Ramos (cell line): Measurements from ENCODE around the gene CCDC6.
"Not testable (repeated sequence)": the region's sequence is repeated elsewhere in the genome, so short reads cannot be mapped to it uniquely, and the experiment has no call there.

Experiments
- in situ Hi-C: fragments of 300-500 bp; cut with MboI; formaldehyde crosslinking; loops from one replicate; pipeline ENCODE4 v1.14.3; 2022; ENCODE audit warnings: low sequenced_read_pairs; ENCODE audit not compliant: unreplicated experiment

The CCDC6 gene

DNA sequence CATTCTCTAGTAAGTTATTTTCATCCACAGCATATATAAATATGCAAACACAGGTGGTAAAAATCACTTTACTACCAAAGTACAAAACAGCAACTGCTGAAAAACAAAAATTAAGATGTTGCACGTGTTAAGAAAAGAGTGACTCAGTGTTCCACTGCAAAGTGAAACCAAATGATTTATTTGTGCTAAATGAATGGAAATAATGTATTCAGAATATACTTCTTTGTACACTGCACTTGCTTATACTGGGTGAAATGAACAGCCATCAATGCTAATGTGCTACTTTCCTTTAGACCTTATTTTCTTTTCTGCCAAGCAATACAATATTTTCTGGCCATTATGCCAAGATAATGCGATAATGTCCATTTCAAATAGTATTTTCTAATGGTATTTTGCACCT lies 114.8 kb downstream of the CCDC6 start:
- in situ Hi-C loops: no loop called here

DNA sequence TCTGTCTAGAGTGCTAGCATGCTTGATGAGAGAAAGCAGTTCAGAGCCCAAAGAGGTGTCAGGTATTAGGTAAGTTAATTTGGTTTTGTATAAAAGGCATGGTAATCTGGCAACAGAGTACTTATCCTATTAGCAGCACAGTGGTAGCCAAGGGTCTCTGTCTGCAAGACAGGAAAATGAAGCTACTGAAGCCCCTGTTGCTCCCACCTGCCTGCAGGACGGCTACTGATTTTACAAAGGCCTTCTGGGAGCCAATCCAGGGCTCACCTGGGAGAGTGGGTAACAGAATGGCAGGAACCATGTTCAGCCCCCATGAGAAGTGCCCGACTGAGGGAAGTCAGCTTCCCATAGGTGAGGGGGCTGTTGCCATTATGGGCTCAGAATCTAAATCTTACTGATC lies 116.3 kb downstream of the CCDC6 start:
- in situ Hi-C loops: not testable (repeated sequence)

DNA sequence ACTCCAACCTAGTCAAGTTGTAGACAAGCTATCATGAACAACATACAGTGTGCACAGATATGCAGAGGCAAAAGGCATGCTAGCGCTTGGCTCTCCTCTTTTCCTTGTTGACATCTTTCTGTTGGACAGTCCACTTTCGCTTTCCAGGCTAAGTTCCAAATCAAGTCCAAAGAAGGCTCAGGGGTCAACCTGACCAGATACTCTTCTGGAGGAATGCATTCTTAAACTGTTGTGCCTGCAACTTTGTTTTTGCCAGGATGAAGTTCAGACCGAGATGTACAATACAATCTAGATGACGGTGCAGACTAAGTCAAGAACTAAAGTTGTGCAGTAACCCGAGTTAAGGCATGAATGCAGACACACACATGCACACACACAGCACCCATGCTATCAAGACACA lies 117.4 kb downstream of the CCDC6 start:
- in situ Hi-C loops: not testable (repeated sequence)

DNA sequence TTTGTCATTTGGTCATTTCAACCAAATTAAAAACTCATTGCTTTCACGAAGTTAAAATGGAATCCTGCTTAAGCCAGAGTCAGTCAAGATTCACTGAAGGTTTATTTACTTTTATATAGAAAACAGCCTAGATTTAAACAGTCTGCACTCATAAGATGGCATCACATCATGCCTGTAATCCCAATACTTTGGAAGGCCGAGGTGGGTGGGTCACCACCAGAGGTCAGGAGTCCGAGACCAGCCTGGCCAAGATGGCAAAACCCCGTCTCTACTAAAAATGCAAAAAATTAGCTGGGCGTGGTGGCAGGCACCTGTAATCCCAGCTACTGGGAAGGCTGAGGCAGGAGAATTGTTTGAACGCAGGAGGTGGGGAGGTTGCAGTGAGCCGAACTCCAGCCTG lies 119.3 kb downstream of the CCDC6 start:
- in situ Hi-C loops: not testable (repeated sequence)

DNA sequence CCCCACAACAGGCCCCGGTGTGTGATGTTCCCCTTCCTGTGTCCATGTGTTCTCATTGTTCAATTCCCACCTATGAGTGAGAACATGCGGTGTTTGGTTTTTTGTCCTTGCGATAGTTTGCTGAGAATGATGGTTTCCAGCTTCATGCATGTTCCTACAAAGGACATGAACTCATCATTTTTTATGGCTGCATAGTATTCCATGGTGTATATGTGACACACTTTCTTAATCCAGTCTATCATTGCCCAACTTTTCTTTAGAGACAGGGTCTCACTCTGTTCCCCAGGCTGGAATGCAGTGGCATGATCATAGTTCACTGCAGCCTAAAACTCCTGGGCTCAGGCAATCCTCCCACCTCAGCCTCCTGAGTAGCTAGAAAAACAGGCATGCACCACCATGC lies 120.9 kb downstream of the CCDC6 start:
- in situ Hi-C loops: not testable (repeated sequence)

DNA sequence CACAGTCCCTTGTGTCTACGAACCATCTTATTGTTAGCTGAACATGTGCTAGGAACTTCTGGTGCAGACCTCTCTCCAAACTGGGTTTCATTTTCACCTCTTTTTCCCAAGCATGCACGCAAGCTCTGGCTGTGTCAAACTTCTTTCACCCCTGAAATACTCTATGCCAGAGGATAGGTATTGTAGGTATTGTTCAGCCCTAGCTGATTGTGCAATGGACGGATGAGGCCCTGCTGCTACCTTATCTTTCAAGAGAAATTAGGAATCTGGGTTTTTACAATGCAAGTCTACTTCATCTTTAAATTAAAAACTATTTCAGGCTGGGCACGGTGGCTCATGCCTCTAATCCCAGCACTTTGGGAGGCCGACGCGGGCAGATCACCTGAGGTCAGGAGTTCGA lies 124.8 kb downstream of the CCDC6 start:
- in situ Hi-C loops: no loop called here

DNA sequence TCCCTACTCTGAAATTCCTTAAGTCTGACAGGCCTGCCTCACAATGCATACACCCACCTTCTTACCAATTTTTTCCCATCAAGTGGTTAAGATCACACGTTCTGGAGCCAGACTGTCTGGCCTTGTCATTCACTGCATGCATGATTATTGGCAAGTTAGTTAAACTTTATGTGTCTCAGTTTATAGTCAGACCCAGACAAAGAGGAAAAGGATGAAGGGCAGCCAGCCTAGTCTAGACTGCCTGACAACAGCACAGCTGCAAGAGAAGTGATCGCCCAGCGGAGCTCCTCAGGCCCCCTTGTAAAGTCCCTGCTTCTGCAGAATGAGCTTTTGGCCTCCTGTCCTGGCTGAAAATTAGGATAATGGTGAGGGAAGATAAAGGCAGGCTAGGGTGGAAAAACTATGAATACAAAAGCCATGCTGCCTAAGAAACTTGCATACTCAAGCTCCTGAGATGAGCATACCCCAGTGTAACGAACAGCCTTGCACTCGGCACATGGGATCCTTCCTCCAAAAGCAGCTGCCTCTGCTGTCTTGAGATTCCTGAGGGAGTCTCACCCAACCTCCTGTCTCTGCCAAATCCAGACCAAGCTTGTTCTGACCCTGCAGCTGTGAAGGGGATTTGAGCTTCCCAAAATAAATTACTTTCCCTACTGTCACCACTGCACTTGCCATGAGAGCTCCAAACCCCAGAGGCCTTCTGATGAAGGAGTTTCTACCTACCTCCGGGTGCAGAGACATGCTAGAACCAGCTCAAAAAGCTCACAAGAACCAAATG lies 126.4 kb downstream of the CCDC6 start:
- in situ Hi-C loops: no loop called here

DNA sequence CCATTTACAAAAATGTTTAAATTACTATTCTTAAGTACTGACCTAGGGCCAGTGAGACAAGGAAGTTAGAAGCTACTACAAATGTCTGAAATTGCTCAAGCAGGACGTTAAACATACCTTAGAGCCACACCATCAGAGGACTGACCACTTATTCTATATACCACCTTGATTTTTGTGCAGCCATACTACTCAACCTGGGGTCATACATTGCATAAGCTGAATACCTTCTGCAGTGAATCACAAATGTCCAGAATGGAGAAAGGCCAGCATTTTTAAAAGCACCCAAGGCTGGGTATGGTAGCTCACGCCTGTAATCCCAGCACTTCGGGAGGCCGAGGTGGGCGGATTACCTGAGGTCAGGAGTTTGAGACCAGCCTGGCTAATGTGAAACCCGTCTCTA lies 131.9 kb downstream of the CCDC6 start:
- in situ Hi-C loops: no loop called here

DNA sequence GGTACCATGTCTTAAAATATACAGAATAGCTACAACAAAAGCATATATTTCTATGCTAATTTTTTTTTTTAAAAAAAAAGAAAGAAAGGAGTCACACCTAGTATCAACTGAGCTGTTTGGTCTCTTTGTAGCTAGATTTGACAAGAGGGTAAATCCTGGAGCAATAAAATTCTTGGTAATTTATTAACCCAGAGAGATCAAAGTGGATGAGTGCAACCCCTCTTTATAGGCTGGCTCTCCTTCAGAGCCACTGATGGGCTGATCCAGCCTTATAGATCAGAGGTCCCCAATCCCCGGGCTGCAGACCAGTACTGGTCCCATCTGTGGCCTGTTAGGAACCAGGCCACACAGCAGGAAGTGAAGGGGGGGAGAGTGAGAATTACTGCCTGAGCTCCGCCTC lies 133.3 kb downstream of the CCDC6 start:
- in situ Hi-C loops: no loop called here

DNA sequence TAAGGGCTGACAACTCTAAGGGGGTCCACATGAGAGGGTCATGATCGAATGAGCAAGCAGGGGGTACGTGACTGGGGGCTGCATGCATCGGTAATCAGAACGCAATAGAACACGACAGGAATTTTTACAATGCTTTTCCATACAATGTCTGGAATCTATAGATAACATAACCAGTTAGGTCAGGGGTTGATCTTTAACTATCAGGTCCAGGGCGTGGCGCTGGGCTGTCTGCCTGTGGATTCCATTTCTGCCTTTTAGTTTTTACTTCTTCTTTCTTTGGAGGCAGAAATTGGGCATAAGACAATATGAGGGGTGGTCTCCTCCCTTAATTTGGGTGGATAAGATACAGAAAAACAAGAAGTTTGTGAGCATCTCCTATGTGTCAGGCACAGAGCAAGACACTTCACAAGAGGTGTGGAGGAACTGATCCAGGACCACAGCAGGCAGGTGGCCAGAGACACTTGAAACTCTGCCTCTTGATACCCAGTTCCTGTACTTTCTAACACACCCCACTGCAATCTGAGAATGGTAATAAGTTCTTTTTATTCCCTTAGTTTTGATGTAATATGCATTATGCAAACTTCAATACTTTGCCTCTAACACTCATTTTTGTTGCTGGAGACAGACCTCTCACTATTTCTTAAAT lies 135.1 kb downstream of the CCDC6 start:
- in situ Hi-C loops: no loop called here

DNA sequence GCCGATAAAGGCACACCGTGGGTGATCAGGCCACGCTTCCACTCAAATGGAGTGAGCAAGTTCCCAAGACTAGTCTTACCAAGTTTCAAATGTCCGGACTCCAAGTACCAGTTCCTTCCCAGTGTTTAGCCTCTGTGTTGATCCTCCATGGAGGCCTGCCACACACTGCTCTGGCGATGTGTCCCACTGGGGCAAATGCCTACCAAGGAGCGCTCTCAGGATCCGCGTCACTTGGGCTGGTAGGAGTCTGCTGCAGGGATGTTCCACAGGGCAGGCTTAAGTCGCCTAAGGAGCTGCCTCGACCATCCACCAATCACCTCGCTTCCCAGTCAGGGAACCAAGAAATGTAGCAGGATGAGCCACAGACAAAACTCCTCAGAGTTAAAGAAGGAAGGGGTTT lies 135.7 kb downstream of the CCDC6 start:
- in situ Hi-C loops: no loop called here

DNA sequence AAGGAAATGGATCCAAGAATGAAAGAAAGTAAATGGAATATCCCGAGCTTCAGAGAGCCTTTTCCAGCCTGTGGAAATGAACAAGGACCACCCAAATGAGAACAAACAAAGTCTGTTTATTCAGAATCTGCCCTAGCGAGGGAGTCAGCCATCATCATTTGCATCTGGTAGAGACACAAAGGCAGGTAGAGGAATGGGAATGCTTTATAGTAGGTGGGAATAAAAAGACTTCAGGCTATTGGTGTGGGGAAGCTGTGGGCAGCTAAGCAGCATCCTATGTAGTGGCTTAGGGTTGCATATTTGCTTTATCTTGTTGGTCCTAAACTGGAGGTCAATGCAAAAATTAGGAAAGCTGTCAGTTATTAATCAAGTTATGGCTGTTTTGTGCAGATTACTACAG lies 143.9 kb downstream of the CCDC6 start:
- in situ Hi-C loops: no loop called here

DNA sequence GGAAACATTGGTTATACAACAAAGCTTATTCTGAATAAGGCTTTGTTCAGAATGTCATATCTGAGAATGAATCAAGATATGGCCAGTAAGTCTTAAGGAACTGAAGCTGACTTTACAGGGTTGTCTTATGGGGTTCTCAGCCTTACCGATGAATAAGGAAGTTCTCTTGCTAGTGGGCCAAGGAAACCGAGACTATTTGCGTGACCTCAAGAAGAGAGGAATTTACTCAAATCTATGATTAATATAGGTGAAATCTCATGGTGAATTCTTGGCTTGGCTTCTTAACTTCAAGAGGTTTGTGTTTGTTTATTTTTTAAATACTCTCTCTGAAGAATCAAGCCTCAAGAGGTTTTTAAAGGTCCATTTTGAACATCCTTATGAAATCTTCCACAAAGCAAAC lies 148.4 kb downstream of the CCDC6 start:
- in situ Hi-C loops: no loop called here

DNA sequence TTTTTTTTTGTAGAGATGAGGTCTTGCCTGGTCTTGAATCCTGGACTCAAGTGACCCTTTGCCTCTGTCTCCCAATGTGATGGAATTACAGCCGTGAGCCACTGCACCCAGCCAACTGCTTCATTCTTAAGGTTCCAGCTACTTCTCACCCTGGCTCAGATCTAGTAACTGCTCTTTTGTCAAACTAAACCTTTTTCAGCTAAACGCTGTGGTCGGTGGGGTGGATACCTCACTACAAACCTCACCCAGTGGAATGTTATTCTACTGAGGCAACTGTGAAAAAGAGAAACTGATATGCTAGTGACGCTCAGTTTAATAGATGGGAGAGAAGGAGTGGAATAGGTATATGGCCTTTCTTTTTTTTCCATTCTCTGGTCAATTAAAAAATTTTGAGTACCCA lies 151.4 kb downstream of the CCDC6 start:
- in situ Hi-C loops: no loop called here

DNA sequence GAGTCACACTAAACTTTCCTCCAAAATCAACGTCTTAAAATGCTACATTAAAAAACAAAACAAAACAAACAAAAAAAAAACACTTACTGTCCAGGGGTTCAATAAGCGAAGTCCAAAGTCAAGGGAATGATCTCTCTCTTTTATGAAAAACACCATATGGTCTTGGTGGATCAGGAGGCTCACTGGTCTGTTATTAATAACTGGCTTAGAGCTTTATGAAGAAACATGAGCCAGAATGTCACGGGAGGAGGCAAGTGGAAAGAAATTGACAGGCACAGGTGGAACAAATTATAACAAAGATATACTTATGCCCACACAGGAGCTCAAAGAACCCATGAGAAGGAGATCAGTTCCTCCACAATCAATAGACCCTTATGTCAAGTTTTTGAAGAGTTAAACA lies 153.1 kb downstream of the CCDC6 start, which contains the start of gene MRLN:
MRLN (minus strand) TSS at position 189 of the 400 bp plus-strand sequence.
- in situ Hi-C loops: no loop called here

DNA sequence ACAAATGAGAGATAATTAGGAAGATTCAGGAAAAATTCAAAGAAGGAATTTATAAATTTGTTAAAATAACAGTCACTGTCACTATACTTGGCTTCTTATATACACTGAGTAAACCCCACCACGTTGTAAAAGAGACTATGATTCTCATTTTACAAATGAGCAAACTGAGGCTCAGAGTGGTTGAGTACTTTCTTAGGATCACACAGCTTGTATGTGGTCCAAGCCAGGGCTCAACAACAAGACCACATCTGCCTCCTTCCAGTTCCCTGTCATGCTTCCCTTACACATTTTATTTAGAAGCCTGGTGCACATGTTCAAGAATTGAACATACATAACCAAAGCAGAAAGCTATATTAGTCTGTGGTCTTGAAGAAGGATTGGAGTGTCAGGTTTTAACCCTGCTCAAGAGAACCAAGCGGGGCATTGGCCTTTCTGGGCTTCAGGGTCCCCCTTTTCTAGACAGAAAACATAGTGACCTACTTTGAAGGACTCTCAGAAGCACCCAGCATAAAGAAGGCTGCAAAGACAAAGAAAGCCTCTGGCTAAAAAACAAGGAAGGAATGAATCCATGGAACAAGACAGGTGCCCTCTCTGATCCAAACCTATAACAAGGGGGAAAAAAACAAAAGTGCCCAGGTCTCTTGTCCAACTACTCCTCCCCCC lies 153.9 kb downstream of the CCDC6 start:
- in situ Hi-C loops: no loop called here

DNA sequence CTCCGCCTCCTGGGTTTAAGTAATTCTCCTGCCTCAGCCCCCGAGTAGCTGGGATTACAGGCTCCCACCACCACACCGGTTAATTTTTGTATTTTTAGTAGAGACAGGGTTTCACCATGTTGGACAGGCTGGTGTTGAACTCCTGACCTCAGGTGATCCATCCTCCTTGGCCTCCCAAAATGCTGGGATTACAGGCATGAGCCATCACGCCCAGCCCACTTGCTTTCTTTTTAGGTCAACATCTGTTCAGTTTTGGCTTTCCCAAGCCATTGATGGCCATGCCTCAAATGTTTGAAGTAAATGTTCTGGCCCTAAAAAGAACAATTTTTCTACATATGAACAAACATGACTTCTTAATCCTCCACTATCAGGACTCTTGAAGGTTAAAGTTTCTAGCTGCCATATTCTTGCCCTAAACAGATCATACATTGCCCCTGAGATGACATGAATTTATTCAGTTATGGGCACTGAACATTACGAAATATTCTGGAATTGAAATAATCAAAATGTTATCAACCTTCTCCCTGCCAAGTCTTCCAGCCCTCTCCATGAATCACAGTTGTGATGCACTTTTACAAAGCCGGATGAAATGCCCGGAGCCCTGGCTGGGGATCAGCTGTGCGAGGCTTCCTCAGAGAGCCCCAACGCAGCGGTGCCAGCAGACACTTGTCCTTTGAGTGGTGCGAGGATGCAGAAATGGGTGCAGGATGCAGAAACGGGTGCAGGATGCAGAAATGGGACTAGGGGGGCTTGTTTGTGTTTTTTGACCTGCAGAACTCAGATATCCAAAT lies 156.0 kb downstream of the CCDC6 start:
- in situ Hi-C loops: no loop called here

DNA sequence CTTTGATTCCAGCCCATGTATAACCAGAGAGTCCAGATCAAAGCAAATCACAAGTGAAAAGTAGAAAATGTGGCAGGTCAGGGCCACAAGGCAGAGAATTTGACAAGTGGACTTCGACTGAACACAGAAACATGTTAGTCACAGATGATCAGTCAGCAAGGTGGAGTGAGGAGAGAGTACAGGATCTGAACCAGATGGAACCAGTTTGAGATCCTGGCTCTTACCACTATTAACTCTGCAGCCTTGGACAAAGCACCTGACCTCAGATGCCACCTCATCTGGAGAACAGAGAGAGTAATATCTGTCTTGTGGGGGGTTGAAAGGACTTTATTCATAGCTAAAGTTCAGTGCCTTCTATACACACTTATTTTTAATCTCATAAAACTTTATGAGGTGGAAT lies 157.5 kb downstream of the CCDC6 start:
- in situ Hi-C loops: no loop called here

DNA sequence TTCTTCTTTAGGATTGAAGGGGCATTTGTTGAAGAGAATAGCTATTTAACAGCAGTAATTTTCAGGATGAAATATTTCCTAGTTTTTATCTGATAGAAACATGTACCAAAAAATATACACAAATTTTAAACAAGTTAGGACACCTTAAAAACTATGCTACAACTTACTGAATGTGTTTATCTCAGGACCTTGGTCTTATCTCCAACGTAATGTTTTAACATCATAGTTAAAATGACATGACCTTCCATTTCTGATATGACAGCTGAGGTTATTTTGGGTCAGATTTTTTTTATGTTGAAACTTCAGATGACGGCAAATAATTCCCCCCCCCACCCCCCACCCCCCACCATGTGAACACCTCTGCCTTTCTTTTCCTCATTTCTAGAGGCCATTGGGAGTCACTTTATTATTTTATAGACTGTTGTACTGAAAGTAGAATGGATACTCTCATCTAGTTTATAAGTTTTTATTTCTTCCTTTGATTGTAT lies 161.1 kb downstream of the CCDC6 start:
- in situ Hi-C loops: no loop called here

DNA sequence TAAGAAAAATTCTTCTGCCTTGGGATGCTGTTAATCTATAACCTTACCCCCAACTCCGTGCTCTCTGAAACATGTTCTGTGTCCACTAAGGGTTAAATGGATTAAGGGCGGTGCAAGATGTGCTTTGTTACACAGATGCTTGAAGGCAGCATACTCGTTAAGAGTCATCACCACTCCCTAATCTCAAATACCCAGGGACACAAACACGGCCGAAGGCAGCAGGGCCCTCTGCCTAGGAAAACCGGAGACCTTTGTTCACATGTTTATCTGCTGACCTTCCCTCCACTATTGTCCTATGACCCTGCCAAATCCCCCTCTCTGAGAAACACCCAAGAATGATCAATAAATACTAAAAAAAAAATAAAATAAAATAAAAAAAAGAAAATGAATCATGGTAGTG lies 161.6 kb downstream of the CCDC6 start:
- in situ Hi-C loops: not testable (repeated sequence)

DNA sequence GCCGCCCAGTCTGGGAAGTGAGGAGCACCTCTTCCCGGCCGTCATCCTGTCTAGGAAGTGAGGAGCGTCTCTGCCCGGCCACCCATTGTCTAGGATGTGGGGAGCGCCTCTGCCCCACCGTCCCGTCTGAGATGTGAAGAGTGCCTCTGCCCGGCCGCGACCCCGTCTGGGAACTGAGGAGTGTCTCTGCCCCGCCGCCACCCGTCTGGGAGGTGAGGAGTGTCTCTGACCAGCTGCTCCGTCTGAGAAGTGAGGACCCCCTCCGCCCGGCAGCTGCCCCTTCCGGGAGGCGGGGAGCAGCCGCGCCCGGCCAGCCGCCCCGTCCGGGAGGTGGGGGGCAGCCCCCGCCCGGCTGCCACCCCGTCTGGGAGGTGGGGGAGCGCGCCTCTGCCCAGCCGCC lies 162.2 kb downstream of the CCDC6 start:
- in situ Hi-C loops: not testable (repeated sequence)
